HG02870 (cell line): ENCODE results near the gene BOLA3.
"Not testable (repeated sequence)": the region's sequence is repeated elsewhere in the genome, so short reads cannot be mapped to it uniquely, and the experiment has no call there.

ENCODE experiments used
- ATAC-seq: cut with Tn5 transposase; IDR thresholded peaks from one replicate; pipeline ENCODE4 v1.9.1; 2021; ENCODE audit warnings: mild to moderate bottlenecking, moderate library complexity; ENCODE audit not compliant: unreplicated experiment

The BOLA3 gene

GRCh38 chr2:74149570-74150319, 2.0 kb upstream of the BOLA3 start:
- no peak for ATAC-seq

- ATAC-seq = no peak
These were observed 1.5 kb upstream of the BOLA3 start for GRCh38 chr2:74149247-74149525.

GRCh38 chr2:74148457-74149246, 940 bp upstream of the BOLA3 start:
- ATAC-seq = no peak

- ATAC-seq = peak; percentile 30
These were observed 584 bp downstream of the BOLA3 start for GRCh38 chr2:74146929-74147726.

- no peak for ATAC-seq
These were observed 5.4 kb downstream of the BOLA3 start for GRCh38 chr2:74142340-74142739.

- no peak for ATAC-seq
These were observed 8.9 kb downstream of the BOLA3 start for GRCh38 chr2:74138600-74139323.

GRCh38 chr2:74137651-74138599, 9.8 kb downstream of the BOLA3 start:
- no peak for ATAC-seq

- no peak for ATAC-seq
These were observed 15.8 kb downstream of the BOLA3 start for GRCh38 chr2:74131901-74132300.

GRCh38 chr2:74130211-74130995, 17.3 kb downstream of the BOLA3 start:
- no peak for ATAC-seq

- ATAC-seq = no peak
These were observed 19.5 kb downstream of the BOLA3 start for GRCh38 chr2:74128206-74128605.

GRCh38 chr2:74123955-74124354, 23.8 kb downstream of the BOLA3 start:
- not testable (repeated sequence) for ATAC-seq

- ATAC-seq = not testable (repeated sequence)
These were observed 25.9 kb downstream of the BOLA3 start for GRCh38 chr2:74121846-74122245.

GRCh38 chr2:74119912-74120825, 27.5 kb downstream of the BOLA3 start:
- ATAC-seq = peak; percentile 92

GRCh38 chr2:74119339-74119738, 28.4 kb downstream of the BOLA3 start:
- ATAC-seq = no peak

GRCh38 chr2:74111380-74111779, 36.3 kb downstream of the BOLA3 start:
- ATAC-seq = no peak

GRCh38 chr2:74110537-74110936, 37.2 kb downstream of the BOLA3 start:
- ATAC-seq = no peak

- ATAC-seq = no peak
These were observed 38.2 kb downstream of the BOLA3 start for GRCh38 chr2:74109551-74109950.

GRCh38 chr2:74107071-74107470, 40.6 kb downstream of the BOLA3 start:
- ATAC-seq = no peak
